Measurements from ENCODE around the gene UGT2A2.
"Not testable (repeated sequence)": the region's sequence is repeated elsewhere in the genome, so short reads cannot be mapped to it uniquely, and the experiment has no call there.

Gene UGT2A2

GRCh38 chr4:69639542-69639941 lies at the start of gene UGT2A2:
TSS of gene UGT2A2 (minus strand) at chr4:69639642. CDS start at chr4:69639640, 2 bp downstream.
- no peak for DNase-seq (ENCODE audit: low read depth)

- DNase-seq (ENCODE audit: low read depth) = no peak
These were observed 45.4 kb upstream of the UGT2A2 start for GRCh38 chr4:69684804-69685203.

GRCh38 chr4:69668680-69669079 lies 29.2 kb upstream of the UGT2A2 start:
- DNase-seq (ENCODE audit: low read depth) = no peak

GRCh38 chr4:69664009-69664408 lies 24.6 kb upstream of the UGT2A2 start:
- not testable (repeated sequence) for DNase-seq (ENCODE audit: low read depth)

- DNase-seq (ENCODE audit: low read depth) = not testable (repeated sequence)
These were observed 21.8 kb upstream of the UGT2A2 start for GRCh38 chr4:69661130-69661803.

GRCh38 chr4:69658133-69658532 lies 18.7 kb upstream of the UGT2A2 start:
- DNase-seq (ENCODE audit: low read depth) = no peak

GRCh38 chr4:69656653-69657158 lies 17.3 kb upstream of the UGT2A2 start:
- no peak for DNase-seq (ENCODE audit: low read depth)

- DNase-seq (ENCODE audit: low read depth) = no peak
These were observed 13.7 kb upstream of the UGT2A2 start, which contains the start of gene UGT2A1 for GRCh38 chr4:69653147-69653546. TSS of gene UGT2A1 (minus strand) at chr4:69653247. CDS start at chr4:69647644, 5,603 bp downstream.

- no peak for DNase-seq (ENCODE audit: low read depth)
These were observed 11.4 kb upstream of the UGT2A2 start for GRCh38 chr4:69650872-69651271.

GRCh38 chr4:69649629-69650028 lies 10.2 kb upstream of the UGT2A2 start:
- DNase-seq (ENCODE audit: low read depth) = no peak

- DNase-seq (ENCODE audit: low read depth) = no peak
These were observed 9.8 kb upstream of the UGT2A2 start for GRCh38 chr4:69649207-69649606.

- no peak for DNase-seq (ENCODE audit: low read depth)
These were observed 3.5 kb upstream of the UGT2A2 start for GRCh38 chr4:69642961-69643360.

- no peak for DNase-seq (ENCODE audit: low read depth)
These were observed 847 bp upstream of the UGT2A2 start for GRCh38 chr4:69640289-69640688.

GRCh38 chr4:69617083-69617694 lies 22.3 kb downstream of the UGT2A2 start:
- no peak for DNase-seq (ENCODE audit: low read depth)

GRCh38 chr4:69610484-69610883 lies 29.0 kb downstream of the UGT2A2 start:
- DNase-seq (ENCODE audit: low read depth) = no peak

- no peak for DNase-seq (ENCODE audit: low read depth)
These were observed 38.4 kb downstream of the UGT2A2 start for GRCh38 chr4:69601065-69601464.

- no peak for DNase-seq (ENCODE audit: low read depth)
These were observed 39.4 kb downstream of the UGT2A2 start for GRCh38 chr4:69600013-69600412.

GRCh38 chr4:69594382-69594781 lies 45.1 kb downstream of the UGT2A2 start:
- DNase-seq (ENCODE audit: low read depth) = no peak

GRCh38 chr4:69591364-69591763 lies 48.1 kb downstream of the UGT2A2 start:
- DNase-seq (ENCODE audit: low read depth) = no peak

GRCh38 chr4:69589884-69590283 lies 49.6 kb downstream of the UGT2A2 start:
- DNase-seq (ENCODE audit: low read depth) = no peak

- no peak for DNase-seq (ENCODE audit: low read depth)
These were observed 55.3 kb downstream of the UGT2A2 start for GRCh38 chr4:69584135-69584534.

GRCh38 chr4:69583543-69583942 lies 55.9 kb downstream of the UGT2A2 start:
- DNase-seq (ENCODE audit: low read depth) = no peak

- no peak for DNase-seq (ENCODE audit: low read depth)
These were observed 62.2 kb downstream of the UGT2A2 start for GRCh38 chr4:69577245-69577644.

All from stimulated activated CD4-positive, alpha-beta T cell treated with anti-CD3 and anti-CD28 coated beads, Interleukin-2, amount 100 ng/mL, for 4 hours (primary cell).